ENCODE data around the gene DPF1.

DPF1 gene

DNA sequence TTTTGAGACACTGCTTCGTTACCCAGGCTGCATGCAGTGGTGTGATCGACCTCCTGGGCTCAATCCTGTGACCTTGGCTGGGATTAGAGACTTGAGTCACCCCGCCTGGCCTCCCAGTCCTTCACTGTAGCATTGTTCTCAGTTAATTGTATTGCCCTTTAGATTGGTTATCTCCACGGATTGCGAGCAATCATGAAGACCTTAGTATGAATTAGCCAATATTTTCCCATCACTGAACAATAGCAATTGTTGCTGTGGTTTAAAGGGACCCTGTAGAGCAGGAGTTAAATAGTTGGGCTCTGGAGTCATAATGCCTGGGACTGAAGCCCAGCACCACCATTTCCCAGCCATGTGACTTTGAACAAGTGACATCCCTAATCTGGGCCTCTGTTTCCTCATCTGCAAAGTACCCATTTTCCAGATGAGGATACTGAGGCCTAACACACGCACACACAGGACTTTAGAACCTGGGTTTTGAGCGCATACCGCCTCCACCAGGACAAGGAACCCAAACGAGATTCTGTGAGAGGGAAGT lies 23.8 kb upstream of the DPF1 start:
- no peak overlapping the region for H3K27ac ChIP-seq (replicated peaks)
- TF ChIP-seq SPI1 (IDR thresholded peaks at IDR 0.05; ENCODE audit: borderline replicate concordance, low read depth) (no peak), GABPA (IDR thresholded peaks at IDR 0.05; ENCODE audit: low read depth) (no peak), POLR2AphosphoS5 (IDR thresholded peaks at IDR 0.05; ENCODE audit: low read depth) (no peak)
- TF ChIP-seq, protein P1, sequence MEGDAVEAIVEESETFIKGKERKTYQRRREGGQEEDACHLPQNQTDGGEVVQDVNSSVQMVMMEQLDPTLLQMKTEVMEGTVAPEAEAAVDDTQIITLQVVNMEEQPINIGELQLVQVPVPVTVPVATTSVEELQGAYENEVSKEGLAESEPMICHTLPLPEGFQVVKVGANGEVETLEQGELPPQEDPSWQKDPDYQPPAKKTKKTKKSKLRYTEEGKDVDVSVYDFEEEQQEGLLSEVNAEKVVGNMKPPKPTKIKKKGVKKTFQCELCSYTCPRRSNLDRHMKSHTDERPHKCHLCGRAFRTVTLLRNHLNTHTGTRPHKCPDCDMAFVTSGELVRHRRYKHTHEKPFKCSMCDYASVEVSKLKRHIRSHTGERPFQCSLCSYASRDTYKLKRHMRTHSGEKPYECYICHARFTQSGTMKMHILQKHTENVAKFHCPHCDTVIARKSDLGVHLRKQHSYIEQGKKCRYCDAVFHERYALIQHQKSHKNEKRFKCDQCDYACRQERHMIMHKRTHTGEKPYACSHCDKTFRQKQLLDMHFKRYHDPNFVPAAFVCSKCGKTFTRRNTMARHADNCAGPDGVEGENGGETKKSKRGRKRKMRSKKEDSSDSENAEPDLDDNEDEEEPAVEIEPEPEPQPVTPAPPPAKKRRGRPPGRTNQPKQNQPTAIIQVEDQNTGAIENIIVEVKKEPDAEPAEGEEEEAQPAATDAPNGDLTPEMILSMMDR (IDR thresholded peaks at IDR 0.05; ENCODE audit: insufficient read depth, low read length): no peak
- TF ChIP-seq, protein P2, sequence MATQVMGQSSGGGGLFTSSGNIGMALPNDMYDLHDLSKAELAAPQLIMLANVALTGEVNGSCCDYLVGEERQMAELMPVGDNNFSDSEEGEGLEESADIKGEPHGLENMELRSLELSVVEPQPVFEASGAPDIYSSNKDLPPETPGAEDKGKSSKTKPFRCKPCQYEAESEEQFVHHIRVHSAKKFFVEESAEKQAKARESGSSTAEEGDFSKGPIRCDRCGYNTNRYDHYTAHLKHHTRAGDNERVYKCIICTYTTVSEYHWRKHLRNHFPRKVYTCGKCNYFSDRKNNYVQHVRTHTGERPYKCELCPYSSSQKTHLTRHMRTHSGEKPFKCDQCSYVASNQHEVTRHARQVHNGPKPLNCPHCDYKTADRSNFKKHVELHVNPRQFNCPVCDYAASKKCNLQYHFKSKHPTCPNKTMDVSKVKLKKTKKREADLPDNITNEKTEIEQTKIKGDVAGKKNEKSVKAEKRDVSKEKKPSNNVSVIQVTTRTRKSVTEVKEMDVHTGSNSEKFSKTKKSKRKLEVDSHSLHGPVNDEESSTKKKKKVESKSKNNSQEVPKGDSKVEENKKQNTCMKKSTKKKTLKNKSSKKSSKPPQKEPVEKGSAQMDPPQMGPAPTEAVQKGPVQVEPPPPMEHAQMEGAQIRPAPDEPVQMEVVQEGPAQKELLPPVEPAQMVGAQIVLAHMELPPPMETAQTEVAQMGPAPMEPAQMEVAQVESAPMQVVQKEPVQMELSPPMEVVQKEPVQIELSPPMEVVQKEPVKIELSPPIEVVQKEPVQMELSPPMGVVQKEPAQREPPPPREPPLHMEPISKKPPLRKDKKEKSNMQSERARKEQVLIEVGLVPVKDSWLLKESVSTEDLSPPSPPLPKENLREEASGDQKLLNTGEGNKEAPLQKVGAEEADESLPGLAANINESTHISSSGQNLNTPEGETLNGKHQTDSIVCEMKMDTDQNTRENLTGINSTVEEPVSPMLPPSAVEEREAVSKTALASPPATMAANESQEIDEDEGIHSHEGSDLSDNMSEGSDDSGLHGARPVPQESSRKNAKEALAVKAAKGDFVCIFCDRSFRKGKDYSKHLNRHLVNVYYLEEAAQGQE (IDR thresholded peaks at IDR 0.05; ENCODE audit: insufficient replicate concordance, low read depth): no peak
- DNase-seq (ENCODE audit: low read depth in 1 of 2, low spot score in 1 of 2): no peak
- no peaks in the 10 kb centered on the region for H3K27me3 ChIP-seq (ENCODE audit: insufficient read depth, poor library complexity, severe bottlenecking)
- no peak overlapping the region for H3K4me3 ChIP-seq (replicated peaks; ENCODE audit: insufficient read depth, low read length)

GRCh38 chr19:38247126-38247525 lies 23.1 kb upstream of the DPF1 start:
- no peaks in the 10 kb centered on the region for H3K27me3 ChIP-seq (ENCODE audit: insufficient read depth, poor library complexity, severe bottlenecking)
- H3K4me3 ChIP-seq (replicated peaks; ENCODE audit: insufficient read depth, low read length): no peak overlapping the region
- TF ChIP-seq GABPA (IDR thresholded peaks at IDR 0.05; ENCODE audit: low read depth) (no peak), POLR2AphosphoS5 (IDR thresholded peaks at IDR 0.05; ENCODE audit: low read depth) (no peak), SPI1 (IDR thresholded peaks at IDR 0.05; ENCODE audit: borderline replicate concordance, low read depth) (no peak)
- TF ChIP-seq, protein P1 (IDR thresholded peaks at IDR 0.05; ENCODE audit: insufficient read depth, low read length): no peak
- TF ChIP-seq, protein P2 (IDR thresholded peaks at IDR 0.05; ENCODE audit: insufficient replicate concordance, low read depth): no peak
- DNase-seq (ENCODE audit: low read depth in 1 of 2, low spot score in 1 of 2): no peak
- no peak overlapping the region for H3K27ac ChIP-seq (replicated peaks)

DNA sequence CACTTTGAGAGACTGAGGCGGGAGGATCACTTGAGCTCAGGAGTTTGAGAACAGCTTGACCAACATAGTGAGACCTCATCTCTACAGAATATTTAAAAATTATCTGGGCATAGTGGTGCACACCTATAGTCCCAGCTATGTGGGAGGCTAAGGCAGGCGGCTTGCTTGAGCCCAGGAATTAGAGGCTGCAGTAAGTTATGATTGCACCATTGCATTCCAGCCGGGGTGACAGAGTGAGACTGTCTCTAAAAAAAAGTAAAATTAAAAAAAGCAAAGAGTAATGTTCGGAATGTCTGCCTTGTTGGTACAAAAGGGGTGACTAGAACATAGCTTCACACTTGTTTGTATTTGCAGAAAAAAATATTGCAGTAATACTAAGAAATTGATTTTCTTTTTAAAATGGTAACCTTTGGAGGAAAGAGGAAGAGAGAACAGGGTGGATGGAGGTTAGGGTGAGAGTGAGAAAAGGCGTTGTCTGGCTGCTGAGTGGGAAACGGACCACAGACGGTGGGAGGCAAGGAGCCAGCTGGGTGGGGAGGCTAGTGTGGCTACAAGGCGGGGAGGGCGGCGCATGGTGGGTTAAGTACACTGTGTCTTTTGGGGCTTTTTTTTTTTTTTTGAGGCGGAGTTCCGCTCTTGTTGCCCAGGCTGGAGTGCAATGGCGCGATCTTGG lies 21.9 kb upstream of the DPF1 start:
- DNase-seq (ENCODE audit: low read depth in 1 of 2, low spot score in 1 of 2): no peak
- no peak for TF ChIP-seq GABPA (IDR thresholded peaks at IDR 0.05; ENCODE audit: low read depth)
- TF ChIP-seq, protein P2 (IDR thresholded peaks at IDR 0.05; ENCODE audit: insufficient replicate concordance, low read depth): no peak
- no peak; the same call in 1 of the 2 replicates for TF ChIP-seq SPI1 (IDR thresholded peaks at IDR 0.05; ENCODE audit: borderline replicate concordance, low read depth)
- no peak for TF ChIP-seq POLR2AphosphoS5 (IDR thresholded peaks at IDR 0.05; ENCODE audit: low read depth)
- TF ChIP-seq, protein P1 (IDR thresholded peaks at IDR 0.05; ENCODE audit: insufficient read depth, low read length): no peak
- Histone ChIP-seq H3K27ac (replicated peaks) (no peak overlapping the region), H3K4me3 (replicated peaks; ENCODE audit: insufficient read depth, low read length) (no peak overlapping the region), H3K27me3 (ENCODE audit: insufficient read depth, poor library complexity, severe bottlenecking) (no peaks in the 10 kb centered on the region)

Measured in HL-60 (cell line).